H1 (cell line): ENCODE results near the gene TSR3. TPM values are rescaled to one million over a fixed set of nuclear protein-coding genes. Genes with fewer than 3 reads are reported as not detected.

Experiments
- CTCF ChIA-PET: fragments of 300-600 bp; sonication (Branson Sonifier 250); formaldehyde crosslinking; loops from one replicate; lab custom pipeline; 2021; ENCODE audit not compliant: partially characterized antibody; lab: Charles Lee
- POLR2A ChIA-PET: fragments of 300-600 bp; sonication (Branson Sonifier 250); formaldehyde crosslinking; loops from one replicate; lab custom pipeline; 2021; ENCODE audit warnings: inconsistent platforms; ENCODE audit not compliant: partially characterized antibody; lab: Charles Lee
- DNase-seq, 2 experiments: peaks; one replicate each; pipeline versions ENCODE4 v3.0.0 to v3.0.0-alpha.2; 2010 to 2022; ENCODE audit warnings: low spot score in 2 of 2, low read depth in 1 of 2, mixed read lengths in 1 of 2
- FAIRE-seq: peaks from 2 replicates; lab custom pipeline; 2011; peaks lifted over from hg19 to GRCh38; lab: Jason Lieb, UNC
- H2AFZ ChIP-seq: 2 replicates; pipeline ENCODE4 v1.8.1; 2012; ENCODE audit warnings: low read length, inconsistent platforms
- H2AK5ac ChIP-seq: 2 replicates; pipeline ENCODE4 v1.6.1; 2013; ENCODE audit warnings: low read depth, low read length
- H2BK120ac ChIP-seq: replicated peaks from 2 replicates; pipeline ENCODE3; 2013; ENCODE audit warnings: low read depth, low read length, inconsistent platforms
- H2BK12ac ChIP-seq: 2 replicates; pipeline ENCODE4 v1.6.1; 2013; ENCODE audit warnings: low read depth, low read length
- H2BK15ac ChIP-seq: 2 replicates; pipeline ENCODE4 v1.6.1; 2013; ENCODE audit warnings: low read length
- H2BK20ac ChIP-seq: 2 replicates; pipeline ENCODE4 v1.6.1; 2013; ENCODE audit warnings: low read length
- H2BK5ac ChIP-seq: 2 replicates; pipeline ENCODE4 v1.6.1; 2013; ENCODE audit warnings: low read depth, low read length
- H3K14ac ChIP-seq: 2 replicates; pipeline ENCODE4 v1.6.1; 2013; ENCODE audit warnings: inconsistent platforms; ENCODE audit not compliant: insufficient read length
- H3K18ac ChIP-seq: 2 replicates; pipeline ENCODE4 v1.6.1; 2013; ENCODE audit warnings: low read length; ENCODE audit errors: extremely low read depth
- H3K23ac ChIP-seq: 2 replicates; pipeline ENCODE4 v1.6.1; 2013; ENCODE audit warnings: inconsistent platforms; ENCODE audit not compliant: insufficient read length
- H3K23me2 ChIP-seq: 2 replicates; pipeline ENCODE4 v1.6.1; 2013; ENCODE audit warnings: low read depth, low read length
- H3K27ac ChIP-seq: 2 replicates; pipeline ENCODE4 v1.6.1; 2011; ENCODE audit warnings: low read depth, low read length, inconsistent platforms
- H3K27me3 ChIP-seq, 4 experiments: replicated peaks in 1 of 4; 1 replicate in 1 of 4; 2 replicates in 3 of 4; pipeline versions ENCODE4 v1.6.1 to v1.8.1; 2011 to 2013; ENCODE audit warnings: low read length in 3 of 4, mild to moderate bottlenecking in 3 of 4, inconsistent platforms in 2 of 4, mixed read lengths in 2 of 4, moderate library complexity in 1 of 4; ENCODE audit not compliant: control insufficient read depth in 3 of 4, insufficient read depth in 3 of 4; ENCODE audit errors: extremely low read depth in 1 of 4
- H3K36me3 ChIP-seq, 4 experiments: 2 replicates each; pipeline versions ENCODE4 v1.6.1 to v1.8.1; 2011 to 2013; ENCODE audit warnings: mild to moderate bottlenecking in 4 of 4, low read length in 3 of 4, moderate library complexity in 2 of 4, control low read depth in 1 of 4, inconsistent platforms in 1 of 4; ENCODE audit not compliant: insufficient read depth in 4 of 4, control insufficient read depth in 2 of 4
- H3K4ac ChIP-seq: replicated peaks from 2 replicates; pipeline ENCODE3; 2013; ENCODE audit warnings: low read length, low read depth, mixed read lengths, inconsistent platforms; ENCODE audit not compliant: insufficient read length
- H3K4me1 ChIP-seq, 4 experiments: replicated peaks in 1 of 4; 1 replicate in 1 of 4; 2 replicates in 3 of 4; pipeline versions ENCODE4 v1.6.1 to v1.8.1; 2011 to 2013; ENCODE audit warnings: low read length in 3 of 4, inconsistent platforms in 2 of 4, mixed read lengths in 1 of 4; ENCODE audit not compliant: insufficient read depth in 4 of 4, control insufficient read depth in 3 of 4
- H3K4me2 ChIP-seq, 2 experiments: 2 replicates each; pipeline versions ENCODE4 v1.6.1 to v1.8.1; 2011 to 2013; ENCODE audit warnings: low read depth in 2 of 2, low read length in 2 of 2, control low read depth in 1 of 2, inconsistent platforms in 1 of 2, mild to moderate bottlenecking in 1 of 2; ENCODE audit not compliant: insufficient read depth in 1 of 2
- H3K4me3 ChIP-seq, 4 experiments: fragments of 200-600, 300-600 bp in 1 of 4; sonication (generic), shearing (Covaris generic), sonication (Bioruptor Twin) in 1 of 4; 2 replicates each; pipeline versions ENCODE4 v1.5.1 to v1.8.1; 2011 to 2016; ENCODE audit warnings: low read length in 4 of 4, low read depth in 3 of 4, control low read depth in 2 of 4, inconsistent platforms in 2 of 4, mild to moderate bottlenecking in 2 of 4, mixed read lengths in 1 of 4, moderate library complexity in 1 of 4; ENCODE audit not compliant: insufficient read depth in 2 of 4; ENCODE audit errors: extremely low read depth in 1 of 4
- H3K56ac ChIP-seq: replicated peaks from 2 replicates; pipeline ENCODE3; 2013; ENCODE audit warnings: low read depth, mild to moderate bottlenecking, mixed read lengths, low read length, inconsistent platforms; ENCODE audit not compliant: insufficient read length
- H3K79me1 ChIP-seq: 2 replicates; pipeline ENCODE4 v1.6.1; 2013; ENCODE audit warnings: low read depth, low read length, control low read depth
- H3K79me2 ChIP-seq, 2 experiments: 2 replicates each; pipeline versions ENCODE4 v1.6.1 to v1.8.1; 2012 to 2013; ENCODE audit warnings: low read length in 2 of 2, mild to moderate bottlenecking in 2 of 2, inconsistent platforms in 1 of 2; ENCODE audit not compliant: insufficient read depth in 2 of 2, control insufficient read depth in 1 of 2
- H3K9ac ChIP-seq, 4 experiments: replicated peaks in 1 of 4; 1 replicate in 1 of 4; 2 replicates in 3 of 4; pipeline versions ENCODE4 v1.6.1 to v1.8.1; 2011 to 2013; ENCODE audit warnings: low read depth in 3 of 4, low read length in 3 of 4, control low read depth in 2 of 4, mild to moderate bottlenecking in 2 of 4, moderate library complexity in 2 of 4, inconsistent platforms in 1 of 4; ENCODE audit errors: extremely low read depth in 1 of 4
- H3K9me3 ChIP-seq, 2 experiments: 2 replicates each; pipeline versions ENCODE4 v1.6.1 to v1.8.1; 2012 to 2013; ENCODE audit warnings: mild to moderate bottlenecking in 2 of 2, moderate library complexity in 2 of 2, control low read depth in 1 of 2, inconsistent platforms in 1 of 2, low read depth in 1 of 2, low read length in 1 of 2, mixed read lengths in 1 of 2; ENCODE audit not compliant: insufficient read depth in 2 of 2
- H4K20me1 ChIP-seq, 2 experiments: replicated peaks in 1 of 2; 2 replicates each; pipeline versions ENCODE3 to v1.8.1; 2011 to 2013; ENCODE audit warnings: inconsistent platforms in 2 of 2, low read length in 2 of 2, mild to moderate bottlenecking in 1 of 2; ENCODE audit not compliant: insufficient read depth in 2 of 2, control insufficient read depth in 1 of 2
- H4K5ac ChIP-seq: 2 replicates; pipeline ENCODE4 v1.6.1; 2013; ENCODE audit warnings: low read length, low read depth, mixed read lengths, inconsistent platforms; ENCODE audit not compliant: insufficient read length
- H4K8ac ChIP-seq: 2 replicates; pipeline ENCODE4 v1.8.0; 2013; ENCODE audit warnings: mild to moderate bottlenecking, moderate library complexity, low read length, inconsistent platforms; ENCODE audit not compliant: insufficient read depth; ENCODE audit errors: extremely low read depth
- H4K91ac ChIP-seq: replicated peaks from 2 replicates; pipeline ENCODE3; 2013; ENCODE audit warnings: low read length, mixed read lengths, inconsistent platforms; ENCODE audit not compliant: insufficient read length
- CREB1 ChIP-seq: IDR thresholded peaks from 2 replicates; pipeline ENCODE4 v1.6.1; 2012; ENCODE audit warnings: inconsistent platforms
- NANOG ChIP-seq: IDR thresholded peaks from 2 replicates; pipeline ENCODE4 v1.6.1; 2011; ENCODE audit warnings: low read length, low read depth, mild to moderate bottlenecking, inconsistent platforms; ENCODE audit not compliant: insufficient read depth, poor library complexity, severe bottlenecking
- POLR2AphosphoS5 ChIP-seq: IDR thresholded peaks from 2 replicates; pipeline ENCODE4 v1.6.1; 2011; ENCODE audit warnings: low read depth, low read length
- WGBS, 2 experiments: shearing (Covaris generic) in 1 of 2; methylation state at CpG; one replicate each; pipeline versions ENCODE4 v1.1.6 to v1.1.7; 2013 to 2015; ENCODE audit warnings: low lambda C conversion rate in 2 of 2, mixed read lengths in 2 of 2, inconsistent platforms in 1 of 2, low coverage in 1 of 2, missing lambda C conversion rate in 1 of 2; ENCODE audit not compliant: insufficient replicate concordance in 2 of 2, insufficient coverage in 1 of 2, insufficient read length in 1 of 2; ENCODE audit errors: extremely low coverage in 1 of 2, missing lambda C conversion rate in 1 of 2; 5-methylcytosine and 5-hydroxymethylcytosine counted together
- polyA plus RNA-seq, 7 experiments: library from polyadenylated mRNA; depleted of rRNA in 3 of 7; stranded (reverse) in 5 of 7; unstranded in 2 of 7; fragments of >200 nt in 5 of 7; fragments of 200-250 nt in 2 of 7; gene quantifications; 1 replicate in 5 of 7; 2 replicates in 1 of 7; 4 replicates in 1 of 7; pipeline versions ENCODE4 v1.2.1 to v1.2.3, GENCODE V29; 2011 to 2013; ENCODE audit warnings: missing spikeins in 2 of 7, mixed read lengths in 2 of 7
- total RNA-seq: library from RNA; stranded (reverse); fragmentation: NEBNext Ultra II Directional; extraction: Animal tissue kit (Norgen Biotek cat#: 25700); gene quantifications from 2 replicates; pipeline ENCODE4 v1.2.1, GENCODE V29; 2021

TSR3 gene
- total and polyA plus RNA-seq, 2 of the 8 experiments (the other 6 are each of a cell fraction or from before 2014, with no cell fraction given): 43.1 to 52.3 TPM

DNA sequence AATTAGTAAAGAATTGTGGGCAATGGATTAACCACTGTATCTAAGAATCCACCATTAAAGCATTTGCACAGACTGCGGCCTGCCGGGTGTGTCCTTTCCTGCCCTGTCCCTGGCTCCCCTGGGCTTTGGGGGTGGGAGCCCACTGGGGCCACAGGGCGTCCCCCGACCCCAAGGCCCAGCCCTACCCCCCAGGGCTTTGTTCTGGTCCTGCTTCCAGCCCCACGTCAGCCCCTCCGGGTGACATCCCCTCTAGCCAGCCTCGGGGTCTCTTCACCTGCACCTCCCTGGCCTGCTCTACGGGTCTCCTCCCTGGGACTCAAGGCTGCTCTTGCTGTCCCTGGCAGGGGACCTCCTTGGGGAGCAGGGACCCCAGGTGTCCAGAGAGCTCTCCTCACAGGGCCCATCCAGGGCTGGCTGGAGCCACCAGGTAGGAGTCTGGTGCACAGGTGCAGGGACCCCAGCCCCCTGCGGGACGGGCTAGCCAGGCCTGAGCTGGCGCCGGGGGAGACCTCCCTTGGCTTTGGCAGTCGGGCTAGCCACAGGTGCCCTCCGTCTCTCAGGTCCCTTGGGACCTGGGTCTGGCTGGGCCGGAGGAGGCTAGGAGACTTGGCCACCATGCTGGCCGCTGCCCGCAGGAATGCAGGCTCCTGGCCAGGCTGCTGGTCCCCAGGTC, 24.6 kb downstream of the TSR3 start:
- Histone ChIP-seq H4K8ac (no peak overlapping the region), H2BK15ac (no peak overlapping the region), H3K36me3 (peaks cover 5 to 20% (median 9%) of the 10 kb centered on the region in 4 experiments; a peak in 7 of 8 replicates), H3K79me2 (no peaks in the 10 kb centered on the region; a peak in 1 of 4 replicates), H3K27ac (peak overlapping the region; percentile 15; the same call in 1 of the 2 replicates), H2BK12ac (no peak overlapping the region), H3K23ac (no peak overlapping the region), H2BK5ac (no peak overlapping the region), H3K9ac (no peak overlapping the region), H3K27me3 (peaks cover 0 to 6% (median 1%) of the 10 kb centered on the region in 4 experiments; a peak in 4 of 7 replicates), H2AK5ac (no peak overlapping the region), H2BK20ac (no peak overlapping the region), H3K9me3 (peaks cover 5 to 8% of the 10 kb centered on the region in 2 experiments; a peak in 2 of 4 replicates), H4K91ac (no peak overlapping the region), H3K56ac (no peak overlapping the region), H2AFZ (no peak overlapping the region), H3K18ac (no peak overlapping the region), H3K4me2 (no peak overlapping the region), H3K14ac (no peak overlapping the region), H3K23me2 (peaks cover 4% of the 10 kb centered on the region; the same call in 1 of the 2 replicates), H3K79me1 (no peaks in the 10 kb centered on the region; the same call in 1 of the 2 replicates), H3K4me1 (peaks cover 0 to 7% (median 4%) of the 10 kb centered on the region in 4 experiments; a peak in 5 of 7 replicates), H2BK120ac (no peak overlapping the region), H3K4ac (no peak overlapping the region), H3K4me3 (no peak overlapping the region), H4K5ac (no peak overlapping the region), H4K20me1 (peaks cover 7 to 10% of the 10 kb centered on the region in 2 experiments)
- FAIRE-seq (no peak), DNase-seq (no peak)
- 96% methylated on average over 13 of the region's 17 CpGs; no CpG with 5 or more reads in 1 of the 2 experiments for WGBS, 2 experiments
- no peak for TF ChIP-seq CREB1
- no peak for TF ChIP-seq NANOG
- no peak for TF ChIP-seq POLR2AphosphoS5
- POLR2A ChIA-PET: interaction anchor here (0.7 to 6.5 kb wide), 7 partner anchors 8 to 145 kb away, joined by 3 to 106 read pairs (median 4); partner anchors contain the start of gene UBE2I
- CTCF ChIA-PET: interaction anchor here (0.9 to 2.1 kb wide), 7 partner anchors 9 to 86 kb away, joined by 3 to 6 read pairs (median 5); no protein-coding TSS in a partner anchor
